Astrocyte (in vitro differentiated cells and primary cell): ENCODE data around the gene AFF3. TPM values are rescaled to one million over a fixed set of nuclear protein-coding genes. Genes with fewer than 3 reads are reported as not detected.

ENCODE experiments used
- DNase-seq: peaks from one replicate; pipeline ENCODE4 v3.0.0-alpha.2; 2010; ENCODE audit warnings: low read depth
- FAIRE-seq: peaks from 2 replicates; lab custom pipeline; 2011; peaks lifted over from hg19 to GRCh38; lab: Jason Lieb, UNC
- H2AFZ ChIP-seq: 2 replicates; pipeline ENCODE4 v1.6.0; 2012; ENCODE audit warnings: low read depth, low read length, inconsistent platforms
- H3K27ac ChIP-seq: 2 replicates; pipeline ENCODE4 v1.5.1; 2011; ENCODE audit warnings: low read depth, low read length, inconsistent platforms
- H3K27me3 ChIP-seq: 2 replicates; pipeline ENCODE4 v1.6.0; 2011; ENCODE audit warnings: low read length, inconsistent platforms; ENCODE audit not compliant: insufficient read depth
- H3K36me3 ChIP-seq: 2 replicates; pipeline ENCODE4 v1.5.1; 2011; ENCODE audit warnings: low read length, inconsistent platforms; ENCODE audit not compliant: insufficient read depth
- H3K4me1 ChIP-seq: 2 replicates; pipeline ENCODE4 v1.5.1; 2011; ENCODE audit warnings: low read length, inconsistent platforms; ENCODE audit not compliant: insufficient read depth
- H3K4me2 ChIP-seq: 2 replicates; pipeline ENCODE4 v1.6.0; 2012; ENCODE audit warnings: low read length, inconsistent platforms
- H3K4me3 ChIP-seq: 2 replicates; pipeline ENCODE4 v1.5.1; 2011; ENCODE audit warnings: low read depth, mild to moderate bottlenecking, low read length, inconsistent platforms; ENCODE audit not compliant: insufficient read depth
- H3K79me2 ChIP-seq: 2 replicates; pipeline ENCODE4 v1.6.0; 2012; ENCODE audit warnings: mild to moderate bottlenecking, low read length, inconsistent platforms; ENCODE audit not compliant: insufficient read depth
- H3K9ac ChIP-seq: 2 replicates; pipeline ENCODE4 v1.6.0; 2012; ENCODE audit warnings: mild to moderate bottlenecking, low read length, inconsistent platforms
- H3K9me3 ChIP-seq: 2 replicates; pipeline ENCODE4 v1.5.1; 2012; ENCODE audit warnings: low read depth, mild to moderate bottlenecking, low read length, inconsistent platforms; ENCODE audit not compliant: insufficient read depth
- H4K20me1 ChIP-seq: 2 replicates; pipeline ENCODE4 v1.6.0; 2012; ENCODE audit warnings: low read length, inconsistent platforms; ENCODE audit not compliant: insufficient read depth
- H3K27ac Mint-ChIP-seq: one replicate; pipeline ENCODE4 v1.8.0; 2021; ENCODE audit warnings: mild to moderate bottlenecking, mixed read lengths; ENCODE audit not compliant: unreplicated experiment
- H3K27me3 Mint-ChIP-seq: one replicate; pipeline ENCODE4 v1.8.0; 2021; ENCODE audit warnings: low read depth, mixed read lengths; ENCODE audit not compliant: unreplicated experiment
- H3K36me3 Mint-ChIP-seq: one replicate; pipeline ENCODE4 v1.8.0; 2021; ENCODE audit warnings: low read depth, mixed read lengths; ENCODE audit not compliant: unreplicated experiment
- H3K4me1 Mint-ChIP-seq: one replicate; pipeline ENCODE4 v1.8.0; 2021; ENCODE audit warnings: low read depth, mixed read lengths; ENCODE audit not compliant: unreplicated experiment
- H3K4me3 Mint-ChIP-seq: one replicate; pipeline ENCODE4 v1.8.0; 2021; ENCODE audit warnings: mild to moderate bottlenecking, moderate library complexity, mixed read lengths; ENCODE audit not compliant: unreplicated experiment
- H3K9me3 Mint-ChIP-seq: one replicate; pipeline ENCODE4 v1.8.0; 2021; ENCODE audit warnings: mild to moderate bottlenecking, mixed read lengths; ENCODE audit not compliant: unreplicated experiment
- CTCF ChIP-seq: IDR thresholded peaks from 2 replicates; pipeline ENCODE4 v1.5.1; 2011; ENCODE audit warnings: low read depth, mild to moderate bottlenecking, inconsistent platforms, low read length, moderate library complexity; ENCODE audit not compliant: insufficient read depth
- EZH2 ChIP-seq: IDR thresholded peaks from 2 replicates; pipeline ENCODE4 v1.6.1; 2012; ENCODE audit warnings: mild to moderate bottlenecking, low read length, inconsistent platforms; ENCODE audit not compliant: insufficient read depth
- total RNA-seq: library from RNA; stranded (reverse); gene quantifications from 2 replicates; pipeline ENCODE4 v1.2.1, GENCODE V29; 2021

Gene AFF3
- total RNA-seq, 1 donor from 2014 or later, result 14.7 TPM

GRCh38 chr2:99925960-99926359 is 216.4 kb downstream of the AFF3 start:
- no peak overlapping the region for H3K4me2 ChIP-seq
- Mint-ChIP-seq H3K4me3 (no peak overlapping the region), H3K9me3 (no peaks in the 10 kb centered on the region), H3K27ac (no peak overlapping the region), H3K4me1 (peaks cover 11% of the 10 kb centered on the region), H3K36me3 (peaks cover 4% of the 10 kb centered on the region), H3K27me3 (no peaks in the 10 kb centered on the region)
- no peak overlapping the region for H2AFZ ChIP-seq
- H3K4me3 ChIP-seq, result no peak overlapping the region
- H4K20me1 ChIP-seq, result no peaks in the 10 kb centered on the region
- TF ChIP-seq EZH2, result no peak
- no peak for TF ChIP-seq CTCF
- no peaks in the 10 kb centered on the region for H3K79me2 ChIP-seq
- FAIRE-seq, result no peak
- H3K27me3 ChIP-seq, result no peaks in the 10 kb centered on the region
- no peak overlapping the region for H3K9ac ChIP-seq
- no peak for DNase-seq
- peaks cover 4% of the 10 kb centered on the region for H3K4me1 ChIP-seq
- no peaks in the 10 kb centered on the region for H3K36me3 ChIP-seq
- H3K27ac ChIP-seq, result no peak overlapping the region
- H3K9me3 ChIP-seq, result no peaks in the 10 kb centered on the region

- H2AFZ ChIP-seq, result no peak overlapping the region
- Mint-ChIP-seq H3K4me3 (no peak overlapping the region), H3K27ac (no peak overlapping the region), H3K4me1 (peaks cover 11% of the 10 kb centered on the region), H3K9me3 (no peaks in the 10 kb centered on the region), H3K36me3 (peaks cover 2% of the 10 kb centered on the region), H3K27me3 (no peaks in the 10 kb centered on the region)
- H3K27ac ChIP-seq, result no peak overlapping the region
- no peaks in the 10 kb centered on the region for H4K20me1 ChIP-seq
- no peaks in the 10 kb centered on the region for H3K27me3 ChIP-seq
- H3K4me3 ChIP-seq, result no peak overlapping the region
- no peak for DNase-seq
- no peaks in the 10 kb centered on the region for H3K36me3 ChIP-seq
- TF ChIP-seq CTCF (no peak), EZH2 (no peak)
- no peak overlapping the region for H3K9ac ChIP-seq
- no peak for FAIRE-seq
- H3K4me2 ChIP-seq, result no peak overlapping the region
- peaks cover 4% of the 10 kb centered on the region for H3K4me1 ChIP-seq
- H3K79me2 ChIP-seq, result no peaks in the 10 kb centered on the region
- no peaks in the 10 kb centered on the region for H3K9me3 ChIP-seq
These were observed 219.7 kb downstream of the AFF3 start for GRCh38 chr2:99922664-99923063.

GRCh38 chr2:99921903-99922302 is 220.5 kb downstream of the AFF3 start:
- no peak overlapping the region for H3K4me3 Mint-ChIP-seq
- no peak for FAIRE-seq
- no peak overlapping the region for H3K4me2 ChIP-seq

More at GRCh38 chr2:99921903-99922302, 220.5 kb downstream of the AFF3 start:
- Histone ChIP-seq H2AFZ (no peak overlapping the region), H3K27me3 (no peaks in the 10 kb centered on the region), H3K4me3 (no peak overlapping the region), H3K36me3 (no peaks in the 10 kb centered on the region), H3K9ac (no peak overlapping the region), H3K9me3 (no peaks in the 10 kb centered on the region), H3K4me1 (peaks cover 2% of the 10 kb centered on the region), H3K27ac (no peak overlapping the region), H3K79me2 (no peaks in the 10 kb centered on the region), H4K20me1 (no peaks in the 10 kb centered on the region)
- Mint-ChIP-seq H3K27ac (no peak overlapping the region), H3K36me3 (peaks cover 2% of the 10 kb centered on the region), H3K4me1 (peaks cover 6% of the 10 kb centered on the region), H3K27me3 (no peaks in the 10 kb centered on the region), H3K9me3 (no peaks in the 10 kb centered on the region)
- DNase-seq, result no peak
- no peak for TF ChIP-seq EZH2
- TF ChIP-seq CTCF, result no peak
